GM23338 (cell line): Measurements from ENCODE around the gene STPG4. TPM values are rescaled to one million over a fixed set of nuclear protein-coding genes. Genes with fewer than 3 reads are reported as not detected.

ENCODE experiments used
- ATAC-seq: fragments of 200-7000 bp; cut with Tn5 transposase; 3 replicates; pipeline ENCODE4 v1.9.1; 2020
- DNase-seq: peaks from one replicate; pipeline ENCODE4 v3.0.0-alpha.2; 2015; ENCODE audit warnings: low spot score
- H2AFZ ChIP-seq: fragments of 200-600 bp; sonication (generic); 2 replicates; pipeline ENCODE4 v1.8.0; 2016; ENCODE audit warnings: antibody characterized with exemption, mild to moderate bottlenecking, moderate library complexity
- H3F3A ChIP-seq: fragments of 200-600 bp; sonication (generic); replicated peaks from 2 replicates; pipeline ENCODE4 v1.8.0; 2017; ENCODE audit warnings: antibody characterized with exemption, mixed run types, low read depth
- H3K27ac ChIP-seq: fragments of 200-600 bp; sonication (generic); 2 replicates; pipeline ENCODE4 v1.6.1; 2016; ENCODE audit warnings: low read depth
- H3K27me3 ChIP-seq: fragments of 200-600 bp; sonication (generic); 2 replicates; pipeline ENCODE4 v1.8.0; 2016; ENCODE audit warnings: mild to moderate bottlenecking, mixed run types, moderate library complexity; ENCODE audit not compliant: insufficient read depth
- H3K36me3 ChIP-seq: fragments of 200-600 bp; sonication (generic); 2 replicates; pipeline ENCODE4 v1.8.0; 2016; ENCODE audit warnings: mild to moderate bottlenecking; ENCODE audit not compliant: insufficient read depth
- H3K4me1 ChIP-seq: fragments of 200-600 bp; sonication (generic); 2 replicates; pipeline ENCODE4 v1.8.0; 2016; ENCODE audit warnings: mild to moderate bottlenecking, moderate library complexity; ENCODE audit not compliant: insufficient read depth
- H3K4me2 ChIP-seq: fragments of 200-600 bp; sonication (generic); 2 replicates; pipeline ENCODE4 v1.7.1; 2017; ENCODE audit warnings: mixed run types
- H3K4me3 ChIP-seq: fragments of 200-600 bp; sonication (generic); 2 replicates; pipeline ENCODE4 v1.6.1; 2016; ENCODE audit warnings: mixed run types
- H3K79me2 ChIP-seq: fragments of 200-600 bp; sonication (generic); replicated peaks from 2 replicates; pipeline ENCODE4 v1.8.0; 2017; ENCODE audit warnings: mild to moderate bottlenecking; ENCODE audit not compliant: insufficient read depth
- H3K9me2 ChIP-seq: fragments of 200-600 bp; sonication (generic); 2 replicates; pipeline ENCODE4 v1.8.0; 2017; ENCODE audit not compliant: insufficient read depth
- H4K20me1 ChIP-seq: fragments of 200-600 bp; sonication (generic); replicated peaks from 2 replicates; pipeline ENCODE4 v1.8.0; 2017; ENCODE audit warnings: mild to moderate bottlenecking; ENCODE audit not compliant: insufficient read depth
- H3K27ac Mint-ChIP-seq: 2 replicates; pipeline ENCODE4 v1.8.0; 2020; ENCODE audit warnings: inconsistent platforms, mild to moderate bottlenecking, moderate library complexity, mixed read lengths
- H3K27me3 Mint-ChIP-seq: 3 replicates; pipeline ENCODE4 v1.8.0; 2022; ENCODE audit warnings: low read depth, mild to moderate bottlenecking, moderate library complexity, mixed read lengths, inconsistent platforms; ENCODE audit not compliant: insufficient read depth, poor library complexity
- H3K36me3 Mint-ChIP-seq: 3 replicates; pipeline ENCODE4 v1.8.0; 2021; ENCODE audit warnings: low read depth, mild to moderate bottlenecking, inconsistent platforms, moderate library complexity, mixed read lengths
- H3K4me1 Mint-ChIP-seq: 3 replicates; pipeline ENCODE4 v1.8.0; 2020; ENCODE audit warnings: mild to moderate bottlenecking, inconsistent platforms, mixed read lengths
- H3K4me3 Mint-ChIP-seq: 3 replicates; pipeline ENCODE4 v1.8.0; 2021; ENCODE audit warnings: moderate library complexity, mild to moderate bottlenecking, inconsistent platforms, mixed read lengths
- H3K9me3 Mint-ChIP-seq: 3 replicates; pipeline ENCODE4 v1.8.0; 2020; ENCODE audit warnings: moderate library complexity, mild to moderate bottlenecking, inconsistent platforms, mixed read lengths
- CREB1 ChIP-seq: fragments of 250-450 bp; sonication (Bioruptor Pico); IDR thresholded peaks from 2 replicates; pipeline ENCODE4 v1.5.0; 2020; ENCODE audit warnings: low read depth, mild to moderate bottlenecking, moderate library complexity
- CTCF ChIP-seq, 2 experiments: fragments of 200-600 bp in 1 of 2; sonication (generic) in 1 of 2; conservative IDR thresholded peaks; 2 replicates each; pipeline versions ENCODE4 v1.5.1 to v1.6.1; 2016 to 2017; ENCODE audit warnings: antibody characterized with exemption in 2 of 2, low read depth in 2 of 2, mild to moderate bottlenecking in 2 of 2, moderate library complexity in 1 of 2
- ETS1 ChIP-seq: IDR thresholded peaks from 2 replicates; pipeline ENCODE4 v1.6.1; 2016; ENCODE audit warnings: antibody characterized with exemption
- EZH2 ChIP-seq: fragments of 200-600 bp; sonication (generic); IDR thresholded peaks from one replicate; pipeline ENCODE4 v1.8.0; 2017; ENCODE audit warnings: antibody characterized with exemption, mild to moderate bottlenecking, low read depth; ENCODE audit not compliant: unreplicated experiment
- EZH2phosphoT487 ChIP-seq: fragments of 200-600 bp; sonication (generic); IDR thresholded peaks from one replicate; pipeline ENCODE4 v1.8.1; 2018; ENCODE audit warnings: antibody characterized with exemption; ENCODE audit not compliant: unreplicated experiment
- JUNB ChIP-seq: IDR thresholded peaks from one replicate; pipeline ENCODE4 v1.6.1; 2016; ENCODE audit warnings: antibody characterized with exemption; ENCODE audit not compliant: unreplicated experiment
- NANOG ChIP-seq: IDR thresholded peaks from 2 replicates; pipeline ENCODE4 v1.6.1; 2016; ENCODE audit warnings: antibody characterized with exemption, borderline replicate concordance
- POLR2AphosphoS5 ChIP-seq: IDR thresholded peaks from 2 replicates; pipeline ENCODE4 v1.6.1; 2016; ENCODE audit warnings: antibody characterized with exemption, low read depth
- REST ChIP-seq: IDR thresholded peaks from one replicate; pipeline ENCODE4 v1.6.1; 2018; ENCODE audit warnings: antibody characterized with exemption; ENCODE audit not compliant: unreplicated experiment
- ZNF114 ChIP-seq: fragments of 250-450 bp; sonication (Bioruptor Pico); IDR thresholded peaks from 2 replicates; pipeline ENCODE4 v1.5.0; 2020; ENCODE audit warnings: mild to moderate bottlenecking, moderate library complexity
- ZNF331 ChIP-seq: fragments of 250-450 bp; sonication (Bioruptor Pico); IDR thresholded peaks from 2 replicates; pipeline ENCODE4 v1.5.0; 2020; ENCODE audit warnings: low read depth, mild to moderate bottlenecking, moderate library complexity
- ZNF462 ChIP-seq: fragments of 250-450 bp; sonication (Bioruptor Pico); IDR thresholded peaks from 2 replicates; pipeline ENCODE4 v1.5.0; 2020; ENCODE audit warnings: mild to moderate bottlenecking, moderate library complexity
- polyA plus RNA-seq: library from polyadenylated mRNA; unstranded; fragments of >200 nt; fragmentation: Nextera tagmentation; extraction: Ambion mirVana; gene quantifications from 2 replicates; pipeline ENCODE4 v1.2.1, GENCODE V29; 2016
- total RNA-seq: library from RNA; depleted of rRNA; stranded (reverse); fragments of >200 nt; shearing (Covaris generic); gene quantifications from 2 replicates; pipeline ENCODE4 v1.2.3, GENCODE V29; 2014

The STPG4 gene
- total and polyA plus RNA-seq, 2 experiments from 2014 or later = 0.28 TPM; not detected in 1

- DNase-seq (peak; percentile 41), ATAC-seq (no peak; the same call in 1 of the 3 replicates)
- H3K27ac ChIP-seq = 0 out of 2 replicates have a peak overlapping the region, but pooled peaks have one; percentile 12
- no peaks in the 10 kb centered on the region for H3K9me2 ChIP-seq
- peaks cover 18% of the 10 kb centered on the region for H3K27me3 Mint-ChIP-seq
- H3K4me1 ChIP-seq = peaks cover 22% of the 10 kb centered on the region
- no peaks in the 10 kb centered on the region for H3K79me2 ChIP-seq
- H3K36me3 ChIP-seq = no peaks in the 10 kb centered on the region
- no peaks in the 10 kb centered on the region for H4K20me1 ChIP-seq
- H3K27ac Mint-ChIP-seq = no peak overlapping the region
- no peaks in the 10 kb centered on the region for H3K9me3 Mint-ChIP-seq
- H3K4me2 ChIP-seq = no peak overlapping the region
- H3K4me3 ChIP-seq = no peak overlapping the region
- no peak overlapping the region for H3K4me3 Mint-ChIP-seq
- H2AFZ ChIP-seq = no peak overlapping the region
- no peaks in the 10 kb centered on the region for H3K27me3 ChIP-seq
- peaks cover 2% of the 10 kb centered on the region; the same call in 2 of the 3 replicates for H3K36me3 Mint-ChIP-seq
- peaks cover 44% of the 10 kb centered on the region for H3K4me1 Mint-ChIP-seq
- H3F3A ChIP-seq = no peaks in the 10 kb centered on the region
- TF ChIP-seq CREB1 (no peak), ZNF331 (CRISPR knock-in tag) (no peak), NANOG (no peak), POLR2AphosphoS5 (no peak), REST (no peak), EZH2 (no peak), EZH2phosphoT487 (no peak), ZNF114 (CRISPR knock-in tag) (no peak), JUNB (no peak), CTCF (conservative IDR thresholded peaks at IDR 0.05; ENCODE audit: low read depth in 2 of 2) (no peak), ETS1 (no peak), ZNF462 (CRISPR knock-in tag) (no peak)
These were observed 77.5 kb downstream of the STPG4 start for GRCh38 chr2:47077442-47078117.
